G401 (cell line): ENCODE results near the gene SHISA9. TPM values are rescaled to one million over a fixed set of nuclear protein-coding genes. Genes with fewer than 3 reads are reported as not detected.

Source experiments
- DNase-seq: peaks from one replicate; pipeline ENCODE4 v3.0.0-alpha.2; 2015; ENCODE audit warnings: low spot score
- in situ Hi-C: cut with HindIII; loops from 2 replicates; pipeline ENCODE4 v1.10.0; 2016; ENCODE audit warnings: low sequenced_read_pairs, mixed read lengths
- total RNA-seq: library from RNA; depleted of rRNA; stranded (reverse); fragments of >200 nt; shearing (Covaris generic); gene quantifications from 2 replicates; pipeline ENCODE4 v1.2.3, GENCODE V29; 2014

SHISA9 gene
- total RNA-seq, 1 experiment from 2014 or later, result 0.24 TPM

DNA sequence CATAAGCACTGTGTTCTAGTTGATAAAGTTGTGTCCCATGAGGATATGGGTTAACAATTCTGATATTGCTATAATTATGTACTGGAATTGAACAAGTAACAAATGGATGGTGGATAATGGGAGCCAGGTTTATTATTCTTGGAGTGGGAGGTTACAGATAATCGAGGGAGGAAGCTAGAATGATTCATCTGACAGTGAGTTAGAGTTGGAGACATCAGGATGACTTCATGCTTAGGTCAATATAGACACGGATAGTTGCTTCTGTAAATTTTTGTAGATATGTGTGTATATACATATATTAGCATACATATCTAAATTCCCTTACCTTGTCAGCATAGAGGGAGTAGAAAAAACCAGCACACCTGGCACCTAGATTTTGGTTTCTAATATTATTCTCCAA is 293.4 kb downstream of the SHISA9 start:
- in situ Hi-C loops, result no loop called here
- no peak for DNase-seq

- in situ Hi-C loops, result no loop called here
Measured at GRCh38 chr16:13203725-13204124, 302.3 kb downstream of the SHISA9 start.

DNA sequence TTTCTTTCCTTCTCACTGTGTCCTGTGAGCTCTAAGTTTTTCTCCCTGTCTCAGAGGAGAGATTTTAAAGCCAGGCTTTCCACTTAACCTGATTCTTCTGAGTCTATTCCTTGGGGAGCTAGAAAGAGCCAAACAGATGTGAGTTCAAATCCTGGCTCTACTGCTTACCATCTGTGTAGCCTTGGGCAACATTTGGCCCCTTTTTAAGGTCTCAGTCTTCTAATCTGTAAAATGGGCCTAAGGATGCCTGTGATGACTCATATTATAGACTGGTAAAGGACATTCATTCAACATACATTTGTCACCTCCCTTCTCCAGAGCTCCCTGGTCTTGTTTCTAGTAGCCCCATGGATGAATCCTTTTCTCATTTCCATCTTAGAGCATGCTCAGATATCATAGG is 304.0 kb downstream of the SHISA9 start:
- DNase-seq, result no peak
- in situ Hi-C loops, result no loop called here

More at GRCh38 chr16:13203725-13204124, 302.3 kb downstream of the SHISA9 start:
- no peak for DNase-seq

- in situ Hi-C loops, result no loop called here
- no peak for DNase-seq
Measured at GRCh38 chr16:13206606-13207005, 305.2 kb downstream of the SHISA9 start.

- no peak for DNase-seq
- in situ Hi-C loops, result no loop called here
Measured at GRCh38 chr16:13207151-13207550, 305.8 kb downstream of the SHISA9 start.

DNA sequence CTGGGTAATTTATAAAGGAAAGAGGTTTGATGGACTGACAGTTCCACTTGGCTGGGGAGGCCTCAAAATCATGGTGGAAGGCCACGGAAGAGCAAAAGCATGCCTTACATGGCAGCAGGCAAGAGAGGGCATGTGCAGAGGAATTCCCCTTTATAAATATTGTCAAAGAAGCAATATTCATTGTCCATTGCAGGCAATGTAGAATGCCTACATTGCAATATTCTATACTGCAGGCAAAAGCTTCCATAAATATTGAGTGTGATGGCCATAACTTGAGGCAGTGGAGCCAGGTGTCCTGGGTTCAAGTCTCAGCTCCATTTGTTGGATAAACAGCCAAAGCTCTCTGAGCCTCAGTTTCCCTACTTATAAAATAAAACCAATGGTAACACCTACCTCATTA is 322.3 kb downstream of the SHISA9 start:
- no peak for DNase-seq
- in situ Hi-C loops, result no loop called here

DNA sequence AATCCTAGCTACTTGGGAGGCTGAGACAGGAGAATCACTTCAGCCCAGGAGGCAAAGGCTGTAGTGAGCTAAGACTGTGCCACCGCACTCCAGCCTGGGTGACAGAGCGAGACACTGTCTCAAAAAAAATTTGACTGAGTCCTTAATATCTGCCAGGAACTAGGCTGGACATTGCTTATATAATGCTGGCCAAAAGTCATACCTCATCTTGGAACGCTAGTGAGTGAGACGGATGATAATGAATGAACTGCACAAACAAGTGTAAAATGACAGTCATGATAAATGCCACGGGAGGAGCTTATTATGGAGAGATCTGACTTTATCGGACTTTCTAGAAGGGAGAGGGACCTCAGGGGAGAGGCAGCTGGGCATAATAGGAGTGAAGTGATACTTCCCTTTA is 327.6 kb downstream of the SHISA9 start:
- in situ Hi-C loops, result no loop called here
- no peak for DNase-seq

DNA sequence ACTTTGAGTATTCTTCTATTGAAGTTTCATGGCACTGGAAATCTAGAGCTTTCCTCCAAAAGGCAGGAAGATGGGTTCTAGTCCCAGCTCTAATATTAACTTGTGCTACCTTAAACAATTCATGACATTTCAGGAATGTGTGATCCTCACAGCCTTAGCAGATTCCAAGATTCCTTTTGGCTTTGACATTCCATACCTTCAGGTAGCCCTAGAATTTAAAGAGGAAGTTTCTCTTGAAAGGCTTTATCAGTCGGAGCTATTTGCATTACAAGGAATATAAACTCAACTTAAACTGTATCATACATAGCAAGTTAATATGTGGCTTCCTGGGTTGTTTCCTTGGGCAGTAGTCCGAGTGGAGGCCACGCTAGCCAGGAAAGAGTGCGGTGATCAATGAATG is 330.0 kb downstream of the SHISA9 start:
- in situ Hi-C loops, result no loop called here
- DNase-seq, result no peak

- DNase-seq, result no peak
- in situ Hi-C loops, result no loop called here
Measured at GRCh38 chr16:13234999-13235398, 333.6 kb downstream of the SHISA9 start.

DNA sequence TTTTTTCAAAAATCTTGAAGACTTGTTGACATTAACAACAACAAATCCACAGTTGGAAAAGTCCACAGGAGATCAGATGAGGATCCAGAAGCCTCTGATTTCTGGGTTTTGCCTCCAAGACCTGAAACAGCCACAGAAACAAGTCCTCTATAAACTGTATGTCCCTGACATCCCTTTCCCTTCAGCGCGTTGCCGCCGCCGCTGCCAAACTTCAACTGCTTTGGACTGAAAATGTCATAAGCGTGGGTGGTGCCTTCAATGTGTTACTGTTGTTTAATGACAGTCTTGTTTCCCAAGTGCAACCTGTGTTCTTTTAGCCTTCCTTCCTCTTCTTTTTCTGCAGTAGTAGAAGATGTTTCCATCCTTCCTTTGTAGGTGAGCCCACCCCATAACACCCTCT is 334.9 kb downstream of the SHISA9 start:
- DNase-seq, result no peak
- in situ Hi-C loops, result no loop called here

GRCh38 chr16:13238182-13238581 is 336.8 kb downstream of the SHISA9 start:
- in situ Hi-C loops, result no loop called here
- DNase-seq, result no peak

DNA sequence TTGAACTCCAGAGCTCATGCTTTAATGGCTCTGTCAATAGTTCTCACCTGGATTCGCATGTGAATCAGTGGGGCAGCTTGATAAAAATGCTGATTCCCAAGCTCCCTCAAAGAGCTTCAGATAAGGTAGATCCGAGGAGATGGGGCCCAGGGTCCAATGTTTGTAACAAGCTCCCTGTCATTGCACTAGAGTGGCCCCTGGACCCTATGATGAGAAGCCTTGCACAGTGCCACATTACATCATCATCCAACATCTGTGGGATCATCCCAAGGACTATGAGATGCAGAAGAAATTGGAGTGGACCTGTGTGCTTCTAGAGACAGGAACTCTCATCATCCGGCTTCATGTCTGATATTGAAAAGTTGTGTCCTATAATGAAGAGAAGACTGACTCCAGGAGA is 340.8 kb downstream of the SHISA9 start:
- in situ Hi-C loops, result no loop called here
- no peak for DNase-seq

DNA sequence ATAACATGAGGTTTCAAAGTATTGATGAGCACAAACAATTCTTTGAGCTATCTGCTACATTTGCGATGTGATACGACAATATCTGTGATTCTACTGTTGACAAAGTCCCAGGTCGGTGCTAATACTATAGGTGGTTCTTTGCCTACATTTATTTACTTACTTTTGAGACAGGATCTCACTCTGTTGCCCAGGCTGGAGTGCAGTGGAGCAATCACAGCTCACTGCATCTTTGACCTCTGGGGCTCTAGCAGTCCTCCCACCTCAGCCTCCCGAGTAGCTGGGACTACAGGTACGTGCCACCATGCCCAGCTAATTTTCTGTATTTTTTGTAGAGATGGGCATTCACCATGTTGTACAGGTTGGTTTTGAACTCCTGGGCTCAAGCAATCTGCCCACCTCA is 343.4 kb downstream of the SHISA9 start:
- DNase-seq, result no peak
- in situ Hi-C loops, result no loop called here

DNA sequence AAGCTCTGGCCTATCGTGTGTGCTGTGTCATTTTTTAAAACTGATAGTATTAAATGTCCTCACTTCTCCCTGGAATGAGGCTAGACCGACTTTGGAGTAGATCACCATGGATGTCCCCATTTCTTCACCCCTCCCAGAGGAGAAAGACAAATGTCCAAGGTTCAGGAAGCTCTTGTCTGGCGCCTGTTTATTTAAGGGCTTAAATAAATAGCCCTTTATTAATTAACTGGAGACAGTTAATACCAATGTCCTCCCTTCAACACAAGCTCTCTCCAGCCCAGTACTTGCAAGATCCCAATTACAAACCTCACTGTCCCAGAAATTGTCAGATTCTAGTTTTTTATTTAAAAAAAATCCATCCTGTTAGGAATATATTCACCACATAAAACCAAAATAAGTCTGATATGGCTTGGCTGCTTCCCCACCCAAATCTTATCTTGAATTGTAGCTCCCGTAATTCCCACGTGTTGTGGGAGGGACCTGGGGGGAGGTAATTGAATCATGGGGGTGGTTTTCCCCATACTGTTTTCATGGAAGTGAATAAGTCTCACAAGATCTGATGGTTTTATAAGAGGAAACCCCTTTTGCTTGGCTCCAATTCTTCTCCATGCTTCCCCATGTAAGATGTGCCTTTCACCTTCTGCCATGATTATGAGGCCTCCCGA is 344.4 kb downstream of the SHISA9 start:
- DNase-seq, result no peak
- in situ Hi-C loops, result no loop called here

DNA sequence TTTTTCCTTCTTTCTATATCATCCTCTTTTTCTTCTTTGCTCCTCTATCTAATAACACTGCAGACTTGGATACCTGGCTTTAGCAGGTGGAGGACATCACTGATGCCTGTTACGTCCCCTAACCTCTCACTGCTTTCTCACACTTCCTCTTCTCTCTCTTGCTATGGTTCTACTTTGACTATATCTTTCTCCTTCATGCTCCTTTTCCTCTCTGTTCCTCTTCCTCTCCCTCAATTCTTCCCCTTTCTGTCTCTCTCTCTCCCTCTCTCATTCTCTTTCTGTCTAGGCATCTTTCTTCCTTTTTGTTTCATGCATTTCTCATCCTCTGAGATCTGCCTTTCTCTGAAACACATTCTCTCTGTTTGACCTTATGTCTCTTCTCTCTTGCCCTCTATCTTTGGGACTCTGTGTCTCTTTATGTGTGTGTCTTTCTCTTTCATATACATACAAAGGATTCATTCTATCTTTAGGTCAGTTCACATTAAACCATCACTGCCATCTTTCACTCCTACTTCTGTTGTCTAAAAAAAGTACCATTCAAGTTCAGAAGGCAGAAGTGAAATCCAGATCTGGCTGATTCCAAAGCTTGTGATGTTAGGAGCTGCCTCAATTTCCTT is 353.7 kb downstream of the SHISA9 start:
- in situ Hi-C loops, result no loop called here
- DNase-seq, result no peak

DNA sequence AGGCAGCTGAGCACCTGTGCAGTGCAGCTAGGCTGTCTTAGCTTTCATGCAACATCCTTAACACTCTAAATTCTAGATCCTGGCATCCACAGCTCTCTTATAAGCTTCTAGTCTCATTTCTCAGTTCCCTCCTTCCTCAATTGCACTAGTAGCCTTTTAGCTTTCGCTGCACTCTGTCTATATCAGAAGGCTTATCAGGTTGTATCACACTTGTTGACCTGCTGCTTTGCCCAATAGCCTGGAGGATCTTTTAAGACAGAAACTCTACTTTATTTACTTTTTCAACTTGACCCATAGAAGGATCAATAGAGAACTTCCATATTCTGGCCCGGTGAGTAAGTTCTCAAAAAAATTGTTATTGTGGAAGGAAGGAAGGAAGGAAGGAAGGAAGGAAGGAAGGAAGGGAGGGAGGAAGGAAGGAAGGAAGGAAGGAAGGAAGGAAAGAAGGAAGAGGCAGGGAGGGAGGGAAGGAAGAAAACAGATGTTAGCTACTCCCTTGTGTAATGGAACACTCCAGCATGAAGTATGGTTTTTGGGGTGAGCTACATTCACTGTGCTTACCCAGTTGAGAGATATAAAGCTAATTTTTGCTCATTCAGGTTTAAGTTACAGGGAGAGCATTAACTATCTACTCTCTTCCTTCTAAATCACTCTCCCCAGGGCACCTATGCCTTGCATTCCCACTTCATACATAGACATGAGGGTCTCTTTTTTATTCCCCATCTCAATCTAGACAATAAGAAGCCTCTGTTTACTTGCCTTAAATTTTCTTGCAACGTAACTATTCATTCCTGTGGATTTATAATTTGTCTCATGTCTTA is 361.1 kb downstream of the SHISA9 start:
- in situ Hi-C loops, result no loop called here
- DNase-seq, result no peak

- in situ Hi-C loops, result no loop called here
- no peak for DNase-seq
Measured at GRCh38 chr16:13264749-13265552, 363.6 kb downstream of the SHISA9 start.

DNA sequence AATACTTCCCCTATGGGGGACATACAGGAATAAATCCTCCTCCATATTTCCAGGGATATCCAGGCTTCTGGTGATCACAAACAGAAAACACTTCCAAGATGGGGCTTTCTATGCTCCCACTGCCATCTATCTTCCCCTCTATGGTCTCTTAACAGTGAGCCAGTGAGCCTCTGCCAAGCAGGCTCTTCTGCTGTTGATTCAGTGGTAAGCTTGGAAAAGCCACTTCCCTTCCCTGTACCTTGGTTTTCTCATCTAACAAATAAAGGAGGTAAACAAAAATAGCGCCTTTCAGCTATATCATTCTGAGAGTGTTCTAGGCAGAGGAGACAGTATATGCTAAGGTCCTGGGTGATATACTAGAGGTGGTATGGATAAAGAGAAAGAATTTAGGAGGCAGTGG is 368.0 kb downstream of the SHISA9 start:
- no peak for DNase-seq
- in situ Hi-C loops, result no loop called here

DNA sequence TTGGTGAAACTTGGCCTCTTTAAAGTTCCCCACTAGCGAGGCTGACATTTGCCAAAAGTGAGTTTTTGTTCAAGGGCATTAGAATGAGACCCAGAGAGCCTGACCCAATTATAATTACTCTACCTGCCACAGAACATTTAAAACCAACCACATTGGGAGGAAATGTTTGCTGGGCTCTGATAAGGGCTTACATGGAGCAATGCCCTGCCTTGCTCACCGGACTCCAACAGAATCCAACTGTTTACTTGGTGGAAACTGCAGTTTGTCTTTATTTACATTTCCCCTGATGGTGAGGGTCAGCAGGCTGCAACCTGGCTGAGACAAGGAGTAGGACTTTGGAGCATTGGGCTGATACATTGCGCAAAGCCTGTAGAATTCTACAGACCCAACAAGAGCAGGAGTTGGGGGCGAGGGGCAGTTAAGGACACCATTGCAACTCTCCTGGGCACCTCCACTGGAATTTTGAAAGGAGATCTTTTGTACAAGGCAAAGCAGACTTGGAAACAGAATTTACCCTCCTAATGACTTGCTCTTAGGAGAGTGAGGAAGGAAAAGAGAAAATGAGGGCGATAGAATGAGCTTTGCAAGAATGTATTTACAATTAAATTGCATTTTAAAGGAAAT is 368.6 kb downstream of the SHISA9 start:
- DNase-seq, result no peak
- in situ Hi-C loops, result no loop called here
